Type B pancreatic cell (in vitro differentiated cells): ENCODE measurements around the gene CFAP58. TPM values are rescaled to one million over a fixed set of nuclear protein-coding genes. Genes with fewer than 3 reads are reported as not detected.
A peak's percentile ranks its signal among the peaks of the same experiment; 100 is the strongest.

Experiments used
- DNase-seq: peaks from one replicate; pipeline ENCODE4 v3.0.0; 2021; ENCODE audit warnings: mixed read lengths; ENCODE audit not compliant: unreplicated experiment; ENCODE audit errors: extremely low spot score
- H3K27ac Mint-ChIP-seq: 2 replicates; pipeline ENCODE4 v1.8.0; 2021; ENCODE audit warnings: mild to moderate bottlenecking, mixed read lengths
- H3K27me3 Mint-ChIP-seq: 2 replicates; pipeline ENCODE4 v1.8.0; 2021; ENCODE audit warnings: mixed read lengths
- H3K36me3 Mint-ChIP-seq: 2 replicates; pipeline ENCODE4 v1.8.0; 2021; ENCODE audit warnings: mixed read lengths
- H3K4me1 Mint-ChIP-seq: one replicate; pipeline ENCODE4 v1.8.0; 2021; ENCODE audit warnings: mixed read lengths; ENCODE audit not compliant: unreplicated experiment
- H3K4me3 Mint-ChIP-seq: 2 replicates; pipeline ENCODE4 v1.8.0; 2021; ENCODE audit warnings: mild to moderate bottlenecking, mixed read lengths
- H3K9me3 Mint-ChIP-seq: 2 replicates; pipeline ENCODE4 v1.8.0; 2021; ENCODE audit warnings: mixed read lengths
- total RNA-seq: library from RNA; stranded (reverse); gene quantifications from 2 replicates; pipeline ENCODE4 v1.2.1, GENCODE V29; 2021; ENCODE audit warnings: low replicate concordance
- TF ChIP-seq, protein P1 (sequence below): fragments of 200-600 bp; sonication (generic); conservative IDR thresholded peaks from 2 replicates; pipeline ENCODE4 v1.5.0; 2021; ENCODE audit warnings: antibody characterized with exemption, mild to moderate bottlenecking

CFAP58 gene
- total RNA-seq, 1 donor from 2014 or later: 0.34 TPM

DNA sequence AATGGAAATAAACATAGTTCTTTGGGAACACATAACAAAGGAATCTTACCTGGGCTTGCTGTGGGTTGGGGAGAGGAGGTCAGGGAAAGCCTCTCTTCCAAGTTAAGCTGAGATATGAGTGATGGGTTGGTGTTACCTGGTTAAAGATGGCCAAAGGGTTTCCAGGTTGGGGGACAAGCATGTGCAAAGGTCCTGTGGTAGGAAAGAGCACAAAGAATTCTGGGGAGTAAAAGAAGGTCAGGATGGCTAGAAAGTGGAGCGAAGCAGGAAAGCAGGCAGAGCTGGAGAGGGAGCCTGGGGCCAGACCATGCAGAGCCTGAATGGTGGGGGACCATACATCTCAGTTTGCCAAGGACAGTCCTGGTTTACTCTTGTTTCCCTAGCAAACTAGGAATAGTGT, 133.2 kb downstream of the CFAP58 start:
- H3K9me3 Mint-ChIP-seq: no peaks in the 10 kb centered on the region
- no peaks in the 10 kb centered on the region for H3K4me1 Mint-ChIP-seq
- peaks cover 25% of the 10 kb centered on the region for H3K27me3 Mint-ChIP-seq

DNA sequence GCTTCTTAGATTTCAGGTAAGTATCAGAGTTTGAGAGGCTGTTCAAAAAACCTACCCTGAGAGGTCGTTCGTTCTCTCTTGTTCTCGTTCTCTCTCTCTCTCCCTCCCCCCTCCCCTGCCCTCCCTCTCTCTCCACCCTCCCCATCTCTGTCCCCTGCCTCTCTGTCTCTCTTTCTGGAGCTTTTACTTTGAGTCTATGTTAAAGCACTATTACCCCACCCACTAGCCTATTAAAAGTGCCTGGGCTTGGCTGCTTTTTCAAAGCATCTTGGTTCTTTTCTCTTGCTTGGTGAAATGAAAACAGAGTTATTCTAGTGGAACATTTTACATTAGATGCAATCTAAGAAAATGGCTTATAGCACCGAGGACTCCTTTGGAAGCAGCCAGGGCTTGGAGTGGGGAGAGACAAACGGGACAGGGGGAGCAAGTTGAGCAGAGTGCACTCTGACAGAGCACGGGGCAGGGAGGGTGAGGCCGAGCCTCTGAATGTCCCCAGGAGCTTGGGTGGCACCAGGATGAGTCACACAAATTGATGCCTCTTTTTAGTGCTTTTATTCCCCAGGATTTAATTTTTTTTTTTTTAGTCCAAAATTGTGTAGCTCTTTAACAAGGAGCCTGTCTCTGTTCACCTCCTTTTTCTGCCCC, 134.3 kb downstream of the CFAP58 start:
- DNase-seq: no peak
- H3K27ac Mint-ChIP-seq: no peak overlapping the region
- H3K36me3 Mint-ChIP-seq: no peaks in the 10 kb centered on the region
- H3K4me3 Mint-ChIP-seq: no peak overlapping the region
- no peaks in the 10 kb centered on the region for H3K9me3 Mint-ChIP-seq
- H3K27me3 Mint-ChIP-seq: peaks cover 14% of the 10 kb centered on the region
- H3K4me1 Mint-ChIP-seq: peaks cover under 1% of the 10 kb centered on the region
- TF ChIP-seq, protein P1, sequence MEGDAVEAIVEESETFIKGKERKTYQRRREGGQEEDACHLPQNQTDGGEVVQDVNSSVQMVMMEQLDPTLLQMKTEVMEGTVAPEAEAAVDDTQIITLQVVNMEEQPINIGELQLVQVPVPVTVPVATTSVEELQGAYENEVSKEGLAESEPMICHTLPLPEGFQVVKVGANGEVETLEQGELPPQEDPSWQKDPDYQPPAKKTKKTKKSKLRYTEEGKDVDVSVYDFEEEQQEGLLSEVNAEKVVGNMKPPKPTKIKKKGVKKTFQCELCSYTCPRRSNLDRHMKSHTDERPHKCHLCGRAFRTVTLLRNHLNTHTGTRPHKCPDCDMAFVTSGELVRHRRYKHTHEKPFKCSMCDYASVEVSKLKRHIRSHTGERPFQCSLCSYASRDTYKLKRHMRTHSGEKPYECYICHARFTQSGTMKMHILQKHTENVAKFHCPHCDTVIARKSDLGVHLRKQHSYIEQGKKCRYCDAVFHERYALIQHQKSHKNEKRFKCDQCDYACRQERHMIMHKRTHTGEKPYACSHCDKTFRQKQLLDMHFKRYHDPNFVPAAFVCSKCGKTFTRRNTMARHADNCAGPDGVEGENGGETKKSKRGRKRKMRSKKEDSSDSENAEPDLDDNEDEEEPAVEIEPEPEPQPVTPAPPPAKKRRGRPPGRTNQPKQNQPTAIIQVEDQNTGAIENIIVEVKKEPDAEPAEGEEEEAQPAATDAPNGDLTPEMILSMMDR: no peak

More for the DNA sequence above, 133.2 kb downstream of the CFAP58 start:
- no peak overlapping the region for H3K27ac Mint-ChIP-seq
- no peak for DNase-seq
- H3K4me3 Mint-ChIP-seq: no peak overlapping the region
- no peaks in the 10 kb centered on the region for H3K36me3 Mint-ChIP-seq
- TF ChIP-seq, protein P1: no peak

DNA sequence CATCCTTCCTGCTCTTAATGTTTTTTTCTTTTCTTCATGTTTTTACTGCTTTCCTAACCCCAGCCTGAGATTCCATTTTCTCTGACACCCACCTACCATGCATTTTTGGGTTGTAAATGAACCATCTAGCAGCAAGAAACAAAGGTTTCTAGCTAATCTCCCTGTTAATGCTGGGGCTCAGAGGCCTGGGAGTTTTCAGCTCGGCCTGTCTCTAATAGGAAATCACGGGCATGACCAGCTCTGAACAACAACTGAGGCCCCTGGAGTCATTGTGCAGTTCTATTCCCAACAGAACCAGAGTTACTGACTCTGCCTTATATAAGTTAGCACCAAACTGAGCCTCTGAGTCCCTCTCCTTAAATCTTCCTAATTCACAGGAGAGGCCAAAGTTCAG, 134.8 kb downstream of the CFAP58 start:
- H3K27ac Mint-ChIP-seq: no peak overlapping the region
- peaks cover 5% of the 10 kb centered on the region for H3K4me1 Mint-ChIP-seq
- peaks cover 9% of the 10 kb centered on the region for H3K27me3 Mint-ChIP-seq
- no peak overlapping the region for H3K4me3 Mint-ChIP-seq
- no peaks in the 10 kb centered on the region for H3K9me3 Mint-ChIP-seq
- DNase-seq: no peak
- H3K36me3 Mint-ChIP-seq: no peaks in the 10 kb centered on the region
- TF ChIP-seq, protein P1: no peak

DNA sequence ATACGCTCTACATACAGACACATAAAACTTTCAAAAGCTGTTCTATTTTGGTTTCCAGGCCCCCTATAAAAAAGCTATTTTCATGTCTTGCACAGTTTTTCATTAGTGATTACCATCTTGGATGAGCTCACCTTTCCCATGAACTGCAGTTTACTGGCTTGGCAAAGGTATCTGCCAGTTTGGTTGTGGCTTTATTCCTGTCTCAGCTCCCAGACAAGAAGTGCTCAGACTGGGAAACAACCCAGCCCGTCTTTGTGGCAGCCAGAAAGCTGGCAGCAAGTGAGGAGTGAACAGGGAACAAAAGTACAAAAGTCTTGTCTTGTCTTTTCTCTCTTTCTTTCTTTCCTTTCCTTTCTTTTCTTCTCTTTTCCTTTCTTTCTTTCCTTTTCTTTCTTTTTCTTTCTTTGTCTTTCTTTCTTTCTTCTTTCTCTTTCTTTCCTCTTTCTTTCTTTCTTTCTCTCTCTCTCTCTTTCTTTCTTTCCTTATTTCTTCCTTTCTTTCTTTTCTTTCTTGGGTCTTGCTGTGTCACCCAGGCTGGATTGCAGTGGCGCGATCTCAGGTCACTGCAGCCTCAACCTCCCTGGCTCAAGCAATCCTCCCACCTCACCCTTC, 138.8 kb downstream of the CFAP58 start:
- no peak for DNase-seq
- no peaks in the 10 kb centered on the region for H3K36me3 Mint-ChIP-seq
- no peak overlapping the region for H3K4me3 Mint-ChIP-seq
- H3K27me3 Mint-ChIP-seq: no peaks in the 10 kb centered on the region
- H3K4me1 Mint-ChIP-seq: peaks cover 5% of the 10 kb centered on the region
- TF ChIP-seq, protein P1: no peak
- H3K9me3 Mint-ChIP-seq: no peaks in the 10 kb centered on the region
- no peak overlapping the region for H3K27ac Mint-ChIP-seq

DNA sequence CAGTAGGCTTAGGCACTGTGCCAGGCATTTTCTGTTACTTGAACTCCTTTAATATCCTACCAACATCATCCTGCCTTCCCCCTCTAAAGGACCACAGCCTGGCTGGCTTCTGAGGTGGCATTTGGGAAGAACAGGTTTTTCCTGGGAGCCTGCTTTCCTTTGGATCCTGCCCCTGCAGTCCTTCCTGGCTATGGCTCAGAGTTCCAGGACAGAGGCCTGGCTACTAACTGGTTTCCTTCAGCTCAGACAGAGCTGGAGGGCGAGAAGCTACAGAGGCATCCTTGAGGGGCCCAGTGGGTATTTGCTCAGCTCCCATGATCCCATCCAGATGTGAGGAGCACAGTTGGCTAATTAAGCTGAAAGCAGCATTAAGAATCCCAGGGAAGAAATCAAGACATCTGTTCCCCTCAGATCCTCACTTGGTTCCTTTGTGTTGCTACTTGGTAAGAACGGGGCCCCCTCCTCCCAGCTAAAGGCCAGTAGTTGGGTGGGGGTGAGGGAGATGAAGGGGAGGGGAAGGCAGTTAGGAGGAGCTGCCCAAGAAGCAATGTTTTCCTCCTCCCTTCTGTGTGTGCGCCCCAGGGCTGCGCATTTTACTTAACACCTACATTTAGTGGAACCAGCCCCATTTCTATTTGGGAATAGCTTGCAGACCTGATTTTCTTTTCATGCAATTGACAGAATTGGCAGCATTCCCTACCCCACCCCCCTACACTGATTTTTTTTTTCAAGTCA, 144.9 kb downstream of the CFAP58 start:
- Mint-ChIP-seq H3K36me3 (no peaks in the 10 kb centered on the region), H3K4me1 (peaks cover 4% of the 10 kb centered on the region), H3K27ac (peak overlapping the region; percentile 23), H3K9me3 (no peaks in the 10 kb centered on the region), H3K4me3 (no peak overlapping the region), H3K27me3 (peaks cover 7% of the 10 kb centered on the region)
- no peak for DNase-seq
- TF ChIP-seq, protein P1: no peak
